AG09319 (cell line): ENCODE data around the gene CFAP54.
A peak's percentile ranks its signal among the peaks of the same experiment; 100 is the strongest.
"Not testable (repeated sequence)": the region's sequence is repeated elsewhere in the genome, so short reads cannot be mapped to it uniquely, and the experiment has no call there.

Source experiments
- DNase-seq: peaks from one replicate; pipeline ENCODE4 v3.0.0-alpha.2; 2010; ENCODE audit warnings: low read depth; ENCODE audit errors: extremely low read depth
- CTCF ChIP-seq: IDR thresholded peaks from 2 replicates; pipeline ENCODE4 v1.5.1; 2011; ENCODE audit warnings: low read depth, mild to moderate bottlenecking, inconsistent platforms, low read length, moderate library complexity

Gene CFAP54

DNA sequence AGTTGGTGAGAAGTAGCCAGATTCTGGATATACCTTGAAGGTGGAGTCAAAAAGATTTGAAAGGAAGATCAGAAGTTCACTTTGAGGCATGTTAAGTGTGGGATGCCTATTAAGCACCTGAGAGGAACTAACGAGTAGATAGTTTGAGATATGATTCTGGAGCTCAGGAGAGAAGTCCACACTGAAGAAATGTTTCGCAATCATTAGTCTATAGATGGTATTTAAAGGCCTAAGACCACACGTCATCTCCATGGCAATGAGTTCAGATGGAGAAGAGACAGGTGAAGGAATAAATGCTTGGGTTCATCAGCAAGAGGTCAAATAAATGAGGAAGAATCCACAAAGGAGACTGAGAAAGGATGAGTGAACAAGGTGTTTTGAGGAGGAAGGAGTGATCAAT, 224.8 kb downstream of the CFAP54 start:
- TF ChIP-seq CTCF, result no peak
- DNase-seq, result no peak

- peak; percentile 1 for DNase-seq
- no peak for TF ChIP-seq CTCF
Measured at GRCh38 chr12:96719660-96720362, 230.4 kb downstream of the CFAP54 start.

DNA sequence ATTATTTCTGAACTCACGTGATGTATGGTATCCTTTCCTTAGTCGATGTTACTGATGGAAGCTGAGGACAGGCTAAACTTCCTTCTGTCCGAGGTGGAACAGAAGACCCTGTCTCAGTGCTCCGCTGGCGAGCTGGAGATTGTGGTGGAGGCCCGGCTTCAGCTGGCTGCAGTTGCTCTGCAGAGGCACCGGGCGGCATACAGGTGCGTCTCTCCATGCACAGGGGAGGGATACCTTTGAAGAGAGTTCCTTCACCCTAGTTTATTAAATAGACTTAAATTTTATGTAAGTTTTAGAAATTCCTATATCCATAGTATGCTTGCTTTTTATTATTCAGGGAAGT, 231.0 kb downstream of the CFAP54 start:
- TF ChIP-seq CTCF, result no peak
- DNase-seq, result no peak

GRCh38 chr12:96729466-96729865, 240.1 kb downstream of the CFAP54 start:
- DNase-seq, result not testable (repeated sequence)

DNA sequence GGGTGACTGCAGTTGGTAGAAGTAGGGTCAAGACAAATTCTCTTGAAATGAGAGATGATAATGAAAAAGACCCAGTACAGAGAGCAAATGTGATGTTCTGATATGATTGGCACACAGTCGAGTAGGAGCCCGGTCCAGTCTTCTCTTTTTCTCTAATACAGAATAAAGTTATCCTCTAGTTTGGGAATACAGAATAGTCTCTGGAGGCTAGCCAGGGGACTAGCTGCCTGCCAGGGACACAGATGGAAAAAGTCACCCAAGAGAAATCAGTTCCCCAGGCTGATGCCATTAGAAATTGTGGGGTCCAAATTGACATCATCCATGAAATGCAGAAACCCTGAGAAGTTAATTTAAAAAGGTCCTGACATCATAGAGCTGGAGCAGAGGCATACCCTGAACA, 240.5 kb downstream of the CFAP54 start:
- TF ChIP-seq CTCF, result no peak
- DNase-seq, result no peak

- TF ChIP-seq CTCF, result no peak
- no peak for DNase-seq
Measured at GRCh38 chr12:96743606-96744005, 254.2 kb downstream of the CFAP54 start.

GRCh38 chr12:96749999-96750398, 260.6 kb downstream of the CFAP54 start:
- DNase-seq, result no peak
- no peak for TF ChIP-seq CTCF

DNA sequence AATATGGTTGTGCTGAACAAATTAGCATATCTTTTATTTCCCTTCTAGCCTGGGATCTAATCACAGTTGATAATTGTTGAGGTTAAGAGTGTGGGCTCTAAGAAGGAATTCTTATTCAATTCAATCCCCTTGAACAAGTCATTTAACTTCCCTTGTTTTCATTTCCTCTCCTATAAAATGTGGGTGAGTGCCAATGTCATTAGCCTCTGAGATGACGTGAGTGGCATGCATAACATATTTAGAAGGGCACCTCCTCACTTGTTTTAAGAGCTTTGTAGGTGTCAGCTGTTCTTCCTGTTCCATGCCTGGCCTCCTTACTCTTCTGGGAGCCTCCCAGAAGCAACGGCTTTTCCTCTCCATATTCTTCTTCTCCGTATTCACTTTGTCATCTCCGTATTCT, 262.2 kb downstream of the CFAP54 start:
- DNase-seq, result no peak
- no peak for TF ChIP-seq CTCF
